ENCODE results near the gene KDM5A.
"Not testable (repeated sequence)": the region's sequence is repeated elsewhere in the genome, so short reads cannot be mapped to it uniquely, and the experiment has no call there.

Gene KDM5A

DNA sequence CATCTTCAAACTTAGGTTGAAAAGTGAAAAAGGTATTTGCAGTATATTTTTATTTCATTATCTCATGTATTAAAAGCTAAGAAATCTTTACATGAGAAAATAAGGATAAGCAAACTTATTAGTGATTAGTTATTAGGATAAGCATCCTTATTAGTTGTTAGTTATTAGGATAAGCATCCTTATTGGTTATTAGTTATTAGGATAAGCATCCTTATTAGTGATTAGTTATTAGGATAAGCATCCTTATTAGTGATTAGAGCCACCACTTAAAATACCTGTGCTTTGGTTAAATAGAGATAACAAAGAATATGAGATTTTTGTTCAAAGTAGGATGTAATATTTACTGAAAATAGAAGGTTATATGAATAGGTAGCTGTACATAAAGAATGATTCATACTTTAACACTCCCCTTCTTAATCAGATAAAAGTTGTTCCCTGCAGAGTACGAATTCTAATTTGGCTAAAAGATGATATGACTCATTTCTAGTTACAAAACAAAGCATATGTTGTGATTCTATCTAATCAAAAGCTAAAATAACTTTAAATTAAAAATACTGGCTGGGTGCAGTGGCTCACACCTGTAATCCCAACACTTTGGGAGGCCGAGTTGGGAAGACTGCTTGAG lies 56.4 kb downstream of the KDM5A start:
- no peaks in the 10 kb centered on the region for H3K27me3 ChIP-seq (ENCODE audit: insufficient read depth, low read length)
- no peak overlapping the region for H3K9ac ChIP-seq (ENCODE audit: low read depth, low read length)
- 89% methylated on average over 1 of the region's 2 CpGs for WGBS
- no peaks in the 10 kb centered on the region for H3K4me1 ChIP-seq (ENCODE audit: insufficient read depth, low read length)
- H3K27ac ChIP-seq (ENCODE audit: low read depth, low read length), result no peak overlapping the region
- no peaks in the 10 kb centered on the region for H3K9me3 ChIP-seq (ENCODE audit: insufficient read depth, low read depth, low read length)
- peaks cover 77% of the 10 kb centered on the region for H3K36me3 ChIP-seq (ENCODE audit: insufficient read depth, low read length)
- H3K4me3 ChIP-seq (ENCODE audit: low read length), result no peak overlapping the region

DNA sequence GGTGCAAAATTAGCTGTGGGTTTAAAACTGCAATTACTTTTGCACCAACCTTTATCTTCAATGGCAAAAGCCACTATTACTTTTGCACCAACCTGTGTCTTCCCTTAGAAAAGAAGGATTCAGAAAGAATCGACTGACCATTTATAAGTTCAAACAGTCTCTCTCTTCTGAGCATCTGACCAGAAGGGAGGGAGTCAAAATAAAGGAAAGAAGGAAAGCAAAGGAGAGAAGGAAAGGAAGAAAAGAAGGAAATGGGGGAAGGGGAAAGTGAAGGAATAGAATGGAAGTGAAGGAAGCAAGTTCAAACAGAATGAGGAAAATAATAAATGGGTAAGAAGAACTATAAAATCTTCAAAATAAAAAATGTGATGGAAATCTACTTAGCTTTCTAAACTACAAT lies 57.8 kb downstream of the KDM5A start:
- no peaks in the 10 kb centered on the region for H3K27me3 ChIP-seq (ENCODE audit: insufficient read depth, low read length)
- H3K4me3 ChIP-seq (ENCODE audit: low read length), result no peak overlapping the region
- no peaks in the 10 kb centered on the region for H3K4me1 ChIP-seq (ENCODE audit: insufficient read depth, low read length)
- WGBS, result 100% methylated on average over 1 of the region's 1 CpG
- H3K27ac ChIP-seq (ENCODE audit: low read depth, low read length), result no peak overlapping the region
- no peaks in the 10 kb centered on the region for H3K9me3 ChIP-seq (ENCODE audit: insufficient read depth, low read depth, low read length)
- H3K36me3 ChIP-seq (ENCODE audit: insufficient read depth, low read length), result peaks cover 73% of the 10 kb centered on the region
- H3K9ac ChIP-seq (ENCODE audit: low read depth, low read length), result no peak overlapping the region

DNA sequence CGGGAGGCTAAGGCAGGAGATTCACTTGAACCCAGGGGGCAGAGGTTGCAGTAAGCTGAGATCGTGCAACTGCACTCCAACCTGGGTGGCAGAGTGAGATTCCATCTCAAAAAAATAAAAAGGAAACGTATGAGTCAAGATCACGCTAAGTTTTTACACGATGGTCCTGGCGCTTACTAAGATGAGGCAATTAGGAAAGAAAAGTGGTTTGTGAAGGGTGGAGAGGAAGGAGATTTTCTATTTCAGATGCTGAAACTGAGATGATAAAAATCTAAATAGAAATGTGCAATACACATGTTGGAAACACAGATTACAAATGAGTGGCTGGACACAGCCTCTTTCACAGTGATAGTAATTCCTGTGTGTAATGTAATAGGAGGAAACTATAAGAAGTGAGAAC lies 63.2 kb downstream of the KDM5A start:
- no peak overlapping the region for H3K4me3 ChIP-seq (ENCODE audit: low read length)
- no peak overlapping the region for H3K27ac ChIP-seq (ENCODE audit: low read depth, low read length)
- 95% methylated on average over 6 of the region's 6 CpGs for whole genome bisulfite sequencing
- H3K36me3 ChIP-seq (ENCODE audit: insufficient read depth, low read length), result peaks cover 80% of the 10 kb centered on the region
- no peaks in the 10 kb centered on the region for H3K4me1 ChIP-seq (ENCODE audit: insufficient read depth, low read length)
- no peak overlapping the region for H3K9ac ChIP-seq (ENCODE audit: low read depth, low read length)
- no peaks in the 10 kb centered on the region for H3K27me3 ChIP-seq (ENCODE audit: insufficient read depth, low read length)
- no peaks in the 10 kb centered on the region for H3K9me3 ChIP-seq (ENCODE audit: insufficient read depth, low read depth, low read length)

DNA sequence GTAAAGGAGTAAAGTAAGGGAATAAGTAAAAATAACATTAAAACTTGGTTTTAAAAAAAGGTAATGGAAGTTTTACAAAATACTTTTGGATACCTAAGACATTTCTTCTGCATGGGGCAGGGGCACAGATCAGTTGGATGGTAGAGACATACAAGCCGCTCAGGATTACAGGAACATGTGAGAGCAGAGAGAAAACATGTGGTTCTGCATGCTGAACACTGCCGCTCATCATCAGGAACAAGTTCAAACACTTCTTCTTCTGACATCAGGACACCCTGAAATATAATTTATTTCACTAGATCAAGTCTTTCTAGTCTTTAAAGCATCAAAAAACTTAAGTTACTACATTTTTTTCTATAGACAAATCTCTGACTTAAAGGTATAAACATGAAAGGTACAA lies 65.6 kb downstream of the KDM5A start:
- peaks cover 87% of the 10 kb centered on the region for H3K36me3 ChIP-seq (ENCODE audit: insufficient read depth, low read length)
- H3K9me3 ChIP-seq (ENCODE audit: insufficient read depth, low read depth, low read length), result no peaks in the 10 kb centered on the region
- H3K9ac ChIP-seq (ENCODE audit: low read depth, low read length), result no peak overlapping the region
- no peak overlapping the region for H3K27ac ChIP-seq (ENCODE audit: low read depth, low read length)
- 94% methylated on average over 2 of the region's 2 CpGs for WGBS
- no peaks in the 10 kb centered on the region for H3K27me3 ChIP-seq (ENCODE audit: insufficient read depth, low read length)
- no peaks in the 10 kb centered on the region for H3K4me1 ChIP-seq (ENCODE audit: insufficient read depth, low read length)
- no peak overlapping the region for H3K4me3 ChIP-seq (ENCODE audit: low read length)

DNA sequence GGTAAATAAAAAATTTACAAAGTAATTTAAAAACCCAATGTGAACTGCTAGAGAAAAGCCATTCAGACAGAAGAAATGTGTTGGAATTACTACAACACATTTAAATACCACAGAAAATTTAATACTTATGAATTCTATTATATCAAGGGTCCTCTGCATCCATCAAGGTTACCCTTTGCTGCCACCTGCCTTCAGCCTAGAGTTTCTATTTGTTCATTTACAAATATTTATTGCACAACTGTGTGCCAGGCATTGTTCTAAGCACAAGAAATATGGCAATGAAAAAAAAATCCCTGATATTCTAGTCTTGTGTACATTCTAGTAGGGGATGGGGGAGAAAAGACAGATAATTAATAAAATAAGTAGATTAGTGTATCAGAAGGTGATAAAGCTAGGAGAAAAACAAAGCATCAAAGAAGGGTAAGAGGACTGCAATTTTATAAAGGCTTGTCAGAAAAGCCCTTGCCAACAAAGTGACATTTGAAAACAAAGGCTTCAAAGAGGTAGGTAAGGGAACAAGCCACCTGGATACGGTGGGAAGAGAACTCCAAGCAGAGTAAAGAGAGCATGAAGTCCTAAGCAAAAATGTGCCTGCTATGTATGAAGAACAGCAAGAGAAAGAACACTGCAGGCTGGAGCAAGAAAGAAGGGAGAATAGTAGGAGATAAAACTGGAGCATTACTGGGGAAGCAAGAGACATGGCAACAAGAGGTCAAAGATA lies 67.4 kb downstream of the KDM5A start:
- Histone ChIP-seq H3K27ac (ENCODE audit: low read depth, low read length) (no peak overlapping the region), H3K27me3 (ENCODE audit: insufficient read depth, low read length) (no peaks in the 10 kb centered on the region), H3K4me3 (ENCODE audit: low read length) (no peak overlapping the region), H3K4me1 (ENCODE audit: insufficient read depth, low read length) (no peaks in the 10 kb centered on the region), H3K36me3 (ENCODE audit: insufficient read depth, low read length) (peaks cover 94% of the 10 kb centered on the region), H3K9me3 (ENCODE audit: insufficient read depth, low read depth, low read length) (no peaks in the 10 kb centered on the region), H3K9ac (ENCODE audit: low read depth, low read length) (no peak overlapping the region)
- 92% methylated on average over 1 of the region's 1 CpG for WGBS

DNA sequence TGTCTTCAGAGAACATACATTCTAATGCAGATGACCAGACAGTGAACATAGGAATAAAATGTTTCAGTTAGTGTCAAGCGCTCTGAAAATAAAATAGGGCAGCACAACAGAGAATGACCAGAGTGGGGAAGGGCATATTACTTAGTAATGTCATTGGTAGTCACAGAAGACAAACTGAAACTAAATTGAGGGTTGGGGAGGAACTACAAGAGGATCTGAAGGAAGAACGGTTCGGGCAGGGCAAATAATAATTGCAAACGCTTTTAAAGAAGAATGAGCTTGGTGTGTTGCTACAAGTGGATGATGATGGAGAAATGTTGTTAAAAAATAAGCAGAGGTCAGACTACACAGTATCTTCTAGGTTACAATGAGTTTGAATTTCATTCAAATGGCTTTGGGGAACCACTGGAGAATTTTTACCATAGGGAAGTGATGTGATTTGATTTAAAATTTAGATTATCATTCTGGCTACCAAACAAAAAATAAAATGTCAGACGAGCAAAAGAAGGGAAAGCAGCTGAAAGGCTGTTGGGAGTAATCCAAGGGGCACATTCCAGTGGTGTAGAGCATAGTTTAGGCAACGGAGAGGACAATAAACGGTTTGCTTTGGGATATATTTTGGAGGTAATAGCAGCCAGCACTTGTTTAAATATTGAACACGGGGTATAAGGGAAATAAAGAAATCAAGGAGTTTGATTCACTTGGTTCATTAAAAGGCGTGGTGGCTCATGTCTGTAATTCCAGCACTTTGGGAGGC lies 70.2 kb downstream of the KDM5A start:
- peaks cover 91% of the 10 kb centered on the region for H3K36me3 ChIP-seq (ENCODE audit: insufficient read depth, low read length)
- no peak overlapping the region for H3K27ac ChIP-seq (ENCODE audit: low read depth, low read length)
- no peaks in the 10 kb centered on the region for H3K9me3 ChIP-seq (ENCODE audit: insufficient read depth, low read depth, low read length)
- no peak overlapping the region for H3K9ac ChIP-seq (ENCODE audit: low read depth, low read length)
- H3K4me1 ChIP-seq (ENCODE audit: insufficient read depth, low read length), result no peaks in the 10 kb centered on the region
- H3K27me3 ChIP-seq (ENCODE audit: insufficient read depth, low read length), result no peaks in the 10 kb centered on the region
- 95% methylated on average over 9 of the region's 9 CpGs for WGBS
- H3K4me3 ChIP-seq (ENCODE audit: low read length), result no peak overlapping the region

DNA sequence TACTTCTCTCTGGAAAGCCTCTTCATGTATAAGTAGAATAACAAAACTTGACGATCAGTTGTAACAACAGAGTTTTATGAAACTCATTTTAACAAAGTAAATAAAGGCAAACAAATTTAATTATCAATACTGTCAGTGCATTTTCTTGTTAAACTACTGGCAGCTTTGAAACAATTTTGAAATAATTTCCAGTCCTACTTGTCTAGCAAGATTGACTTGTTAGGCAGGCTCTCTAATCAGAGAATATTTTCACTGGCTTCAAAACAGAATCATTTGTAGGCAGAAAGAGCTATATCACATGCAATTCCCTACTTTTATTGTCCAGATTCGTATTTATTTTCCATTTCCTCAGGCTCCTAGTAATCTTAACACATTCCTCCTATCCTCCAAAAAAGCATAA lies 80.6 kb downstream of the KDM5A start:
- Histone ChIP-seq H3K9ac (ENCODE audit: low read depth, low read length) (no peak overlapping the region), H3K36me3 (ENCODE audit: insufficient read depth, low read length) (peaks cover 99% of the 10 kb centered on the region), H3K4me3 (ENCODE audit: low read length) (no peak overlapping the region), H3K4me1 (ENCODE audit: insufficient read depth, low read length) (no peaks in the 10 kb centered on the region), H3K9me3 (ENCODE audit: insufficient read depth, low read depth, low read length) (no peaks in the 10 kb centered on the region), H3K27me3 (ENCODE audit: insufficient read depth, low read length) (no peaks in the 10 kb centered on the region), H3K27ac (ENCODE audit: low read depth, low read length) (no peak overlapping the region)
- 93% methylated on average over 1 of the region's 2 CpGs for WGBS

DNA sequence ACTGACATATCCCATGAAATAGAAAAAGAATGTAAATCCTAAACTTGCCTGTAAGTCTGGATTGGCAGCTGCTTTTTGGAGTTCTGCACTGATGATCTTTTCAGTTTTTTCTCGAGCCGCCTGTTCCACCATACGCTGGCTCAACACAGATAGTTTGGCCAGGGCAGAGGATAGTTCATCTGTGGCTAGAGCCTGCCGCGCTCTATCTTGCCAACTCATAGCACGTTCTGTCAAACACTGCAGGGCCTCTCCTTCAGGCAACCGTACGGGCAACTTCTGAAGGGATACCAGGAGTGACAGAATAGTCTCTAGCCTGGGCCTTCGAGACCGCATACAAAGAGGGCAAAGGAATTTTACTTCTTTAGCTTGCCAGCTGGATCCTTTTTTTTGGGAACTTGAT lies 81.7 kb downstream of the KDM5A start:
- H3K9ac ChIP-seq (ENCODE audit: low read depth, low read length), result no peak overlapping the region
- no peaks in the 10 kb centered on the region for H3K9me3 ChIP-seq (ENCODE audit: insufficient read depth, low read depth, low read length)
- H3K36me3 ChIP-seq (ENCODE audit: insufficient read depth, low read length), result peaks cover 93% of the 10 kb centered on the region
- no peaks in the 10 kb centered on the region for H3K27me3 ChIP-seq (ENCODE audit: insufficient read depth, low read length)
- no peak overlapping the region for H3K4me3 ChIP-seq (ENCODE audit: low read length)
- 92% methylated on average over 10 of the region's 10 CpGs for WGBS
- H3K4me1 ChIP-seq (ENCODE audit: insufficient read depth, low read length), result no peaks in the 10 kb centered on the region
- no peak overlapping the region for H3K27ac ChIP-seq (ENCODE audit: low read depth, low read length)

DNA sequence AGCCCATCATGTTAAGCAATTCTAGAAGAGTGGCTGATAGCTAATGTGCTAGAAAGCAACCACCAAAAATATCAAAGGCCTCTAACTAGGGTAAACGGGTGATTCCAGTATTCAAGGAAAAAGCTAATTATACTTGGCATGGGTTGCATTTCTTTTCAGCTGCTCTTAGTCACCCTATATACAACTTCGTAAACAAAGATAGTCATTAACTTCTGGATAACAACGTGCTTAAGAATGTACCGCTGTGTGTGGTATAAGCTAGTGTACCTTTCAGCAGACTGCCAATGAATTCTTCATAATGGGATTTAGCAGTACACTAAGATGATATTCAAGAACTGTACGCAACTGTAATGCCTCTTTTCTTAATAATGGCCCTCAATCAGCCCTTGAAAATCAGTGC lies 84.3 kb downstream of the KDM5A start:
- H3K27ac ChIP-seq (ENCODE audit: low read depth, low read length), result no peak overlapping the region
- no peaks in the 10 kb centered on the region for H3K9me3 ChIP-seq (ENCODE audit: insufficient read depth, low read depth, low read length)
- H3K9ac ChIP-seq (ENCODE audit: low read depth, low read length), result no peak overlapping the region
- no peaks in the 10 kb centered on the region for H3K27me3 ChIP-seq (ENCODE audit: insufficient read depth, low read length)
- H3K36me3 ChIP-seq (ENCODE audit: insufficient read depth, low read length), result peaks cover 67% of the 10 kb centered on the region
- no peaks in the 10 kb centered on the region for H3K4me1 ChIP-seq (ENCODE audit: insufficient read depth, low read length)
- WGBS, result 98% methylated on average over 5 of the region's 5 CpGs
- H3K4me3 ChIP-seq (ENCODE audit: low read length), result no peak overlapping the region

DNA sequence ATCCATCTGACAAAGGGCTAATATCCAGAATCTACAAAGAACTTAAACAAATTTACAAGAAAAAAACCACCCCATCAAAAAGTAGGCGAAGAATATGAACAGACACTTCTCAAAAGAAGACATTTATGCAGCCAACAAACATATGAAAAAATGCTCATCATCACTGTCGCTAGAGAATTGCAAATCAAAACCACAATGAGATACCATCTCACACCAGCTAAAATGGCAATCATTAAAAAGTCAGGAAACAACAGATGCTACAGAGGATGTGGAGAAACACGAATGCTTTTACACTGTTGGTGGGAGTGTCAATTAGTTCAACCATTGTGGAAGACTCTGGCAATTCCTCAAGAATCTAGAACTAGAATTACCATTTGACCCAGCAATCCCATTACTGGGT lies 86.4 kb downstream of the KDM5A start:
- H3K4me3 ChIP-seq (ENCODE audit: low read length); H3K27me3 ChIP-seq (ENCODE audit: insufficient read depth, low read length); H3K4me1 ChIP-seq (ENCODE audit: insufficient read depth, low read length); H3K27ac ChIP-seq (ENCODE audit: low read depth, low read length); H3K9me3 ChIP-seq (ENCODE audit: insufficient read depth, low read depth, low read length); H3K9ac ChIP-seq (ENCODE audit: low read depth, low read length): not testable (repeated sequence)
- H3K36me3 ChIP-seq (ENCODE audit: insufficient read depth, low read length), result peaks cover 47% of the 10 kb centered on the region
- WGBS, result 93% methylated on average over 3 of the region's 3 CpGs

DNA sequence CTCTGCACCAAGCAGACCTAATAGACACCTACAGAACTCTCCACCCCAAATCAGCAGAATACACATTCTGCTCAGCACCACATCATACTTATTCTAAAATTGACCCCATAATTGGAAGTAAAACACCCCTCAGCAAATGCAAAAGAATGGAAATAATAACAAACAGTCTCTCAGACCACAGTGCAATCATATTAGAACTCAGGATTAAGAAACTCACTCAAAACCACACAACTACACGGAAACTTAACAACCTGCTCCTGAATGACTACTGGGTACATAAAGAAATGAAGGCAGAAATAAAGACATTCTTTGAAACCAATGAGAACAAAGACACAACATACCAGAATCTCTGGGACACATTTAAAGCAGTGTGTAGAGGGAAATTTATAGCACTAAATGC lies 89.0 kb downstream of the KDM5A start:
- H3K4me1 ChIP-seq (ENCODE audit: insufficient read depth, low read length); H3K4me3 ChIP-seq (ENCODE audit: low read length); H3K27ac ChIP-seq (ENCODE audit: low read depth, low read length); H3K27me3 ChIP-seq (ENCODE audit: insufficient read depth, low read length); H3K9me3 ChIP-seq (ENCODE audit: insufficient read depth, low read depth, low read length); H3K9ac ChIP-seq (ENCODE audit: low read depth, low read length): not testable (repeated sequence)
- peaks cover 44% of the 10 kb centered on the region for H3K36me3 ChIP-seq (ENCODE audit: insufficient read depth, low read length)
- no CpG with 5 or more reads among the region's 1 CpG for WGBS

Measured in HUES64 (cell line).